Renal pelvis (tissue), 12 donors: ENCODE data around the gene CFH. TPM values are rescaled to one million over a fixed set of nuclear protein-coding genes. Genes with fewer than 3 reads are reported as not detected.
A peak's percentile ranks its signal among the peaks of the same experiment; 100 is the strongest.
"Not testable (repeated sequence)": the region's sequence is repeated elsewhere in the genome, so short reads cannot be mapped to it uniquely, and the experiment has no call there.

Source experiments
- DNase-seq: peaks from one replicate; pipeline ENCODE4 v3.0.0-alpha.2; 2013
- long read RNA-seq, 16 experiments: transcript quantifications; one replicate each; lab custom pipeline, GENCODE V29; 2026
- polyA plus RNA-seq, 3 donors: library from polyadenylated mRNA; unstranded; fragments of 120-200 nt; gene quantifications; one replicate each; pipeline ENCODE4 v1.2.1, GENCODE V29; 2013; ENCODE audit not compliant: insufficient read length in 3 of 3

The CFH gene
- polyA plus RNA-seq: 10 to 100 TPM; 20.4 to 30.7 (median 27.7) TPM
- long read RNA-seq, donor 1, full-length matches to known transcripts: 6 of 6 reads
- long read RNA-seq, donor 1, partial matches to known transcripts: 0 of 6 reads
- long read RNA-seq, donor 1, other reads (novel, unspliced or antisense): 0 of 6 reads
- long read RNA-seq, donor 2, partial matches to known transcripts: 0 of 1 reads
- long read RNA-seq, donor 2, other reads (novel, unspliced or antisense): 0 of 1 reads
- long read RNA-seq, donor 3, full-length matches to known transcripts: 8 of 14 reads
- long read RNA-seq, donor 3, partial matches to known transcripts: 6 of 14 reads
- long read RNA-seq, donor 3, other reads (novel, unspliced or antisense): 0 of 14 reads
- long read RNA-seq, donor 4, full-length matches to known transcripts: 4 of 10 reads
- long read RNA-seq, donor 4, partial matches to known transcripts: 6 of 10 reads
- long read RNA-seq, donor 4, other reads (novel, unspliced or antisense): 0 of 10 reads
- long read RNA-seq, donor 5, full-length matches to known transcripts: 5 of 5 reads
- long read RNA-seq, donor 5, partial matches to known transcripts: 0 of 5 reads
- long read RNA-seq, donor 5, other reads (novel, unspliced or antisense): 0 of 5 reads
- long read RNA-seq, donor 6, partial matches to known transcripts: 0 of 2 reads
- long read RNA-seq, donor 6, other reads (novel, unspliced or antisense): 0 of 2 reads
- long read RNA-seq, donor 7, full-length matches to known transcripts: 5 of 5 reads
- long read RNA-seq, donor 7, partial matches to known transcripts: 0 of 5 reads
- long read RNA-seq, donor 7, other reads (novel, unspliced or antisense): 0 of 5 reads
- long read RNA-seq, donor 8, full-length matches to known transcripts: 8 of 8 reads
- long read RNA-seq, donor 8, partial matches to known transcripts: 0 of 8 reads
- long read RNA-seq, donor 8, other reads (novel, unspliced or antisense): 0 of 8 reads
- long read RNA-seq, donor 9, full-length matches to known transcripts: 3 of 3 reads
- long read RNA-seq, donor 9, partial matches to known transcripts: 0 of 3 reads
- long read RNA-seq, donor 9, other reads (novel, unspliced or antisense): 0 of 3 reads
- long read RNA-seq, donor 10, partial matches to known transcripts: 0 of 2 reads
- long read RNA-seq, donor 10, other reads (novel, unspliced or antisense): 0 of 2 reads
- long read RNA-seq, donor 11, full-length matches to known transcripts: 3 of 3 reads
- long read RNA-seq, donor 11, partial matches to known transcripts: 0 of 3 reads
- long read RNA-seq, donor 11, other reads (novel, unspliced or antisense): 0 of 3 reads
- long read RNA-seq, donor 12, full-length matches to known transcripts: 4 of 4 reads
- long read RNA-seq, donor 12, partial matches to known transcripts: 0 of 4 reads
- long read RNA-seq, donor 12, other reads (novel, unspliced or antisense): 0 of 4 reads
- long read RNA-seq, donor 13, partial matches to known transcripts: 0 of 1 reads
- long read RNA-seq, donor 13, other reads (novel, unspliced or antisense): 0 of 1 reads
- long read RNA-seq, donor 14: 0 reads
- long read RNA-seq, donor 15, transcript CFH-206 (10 exons, 1,658 nt): major isoform, 5 of 5 reads
- long read RNA-seq, donor 15, partial matches to known transcripts: 0 of 5 reads
- long read RNA-seq, donor 15, other reads (novel, unspliced or antisense): 0 of 5 reads
- long read RNA-seq, donor 16, full-length matches to known transcripts: 3 of 3 reads
- long read RNA-seq, donor 16, partial matches to known transcripts: 0 of 3 reads
- long read RNA-seq, donor 16, other reads (novel, unspliced or antisense): 0 of 3 reads

DNA sequence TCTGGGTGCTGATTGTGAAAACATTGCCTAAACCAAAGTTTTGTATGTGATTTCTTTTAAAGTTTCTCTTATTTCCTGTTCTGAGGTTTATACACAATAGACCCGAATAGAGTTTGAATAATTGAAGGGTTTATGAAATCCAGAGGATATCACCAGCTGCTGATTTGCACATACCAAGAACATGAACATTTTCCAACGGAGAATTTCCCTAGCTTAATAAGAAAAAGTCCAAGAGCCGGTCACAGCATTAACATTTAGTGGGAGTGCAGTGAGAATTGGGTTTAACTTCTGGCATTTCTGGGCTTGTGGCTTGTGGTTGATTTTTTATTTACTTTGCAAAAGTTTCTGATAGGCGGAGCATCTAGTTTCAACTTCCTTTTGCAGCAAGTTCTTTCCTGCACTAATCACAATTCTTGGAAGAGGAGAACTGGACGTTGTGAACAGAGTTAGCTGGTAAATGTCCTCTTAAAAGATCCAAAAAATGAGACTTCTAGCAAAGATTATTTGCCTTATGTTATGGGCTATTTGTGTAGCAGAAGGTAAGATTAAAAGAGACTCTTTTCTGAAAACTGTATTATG, at the start of gene CFH:
Gene CFH (plus strand): TSS at position 407 of the 579 bp plus-strand sequence. CDS start 75 bp downstream, at position 482.
- DNase-seq: peak; percentile 23

DNA sequence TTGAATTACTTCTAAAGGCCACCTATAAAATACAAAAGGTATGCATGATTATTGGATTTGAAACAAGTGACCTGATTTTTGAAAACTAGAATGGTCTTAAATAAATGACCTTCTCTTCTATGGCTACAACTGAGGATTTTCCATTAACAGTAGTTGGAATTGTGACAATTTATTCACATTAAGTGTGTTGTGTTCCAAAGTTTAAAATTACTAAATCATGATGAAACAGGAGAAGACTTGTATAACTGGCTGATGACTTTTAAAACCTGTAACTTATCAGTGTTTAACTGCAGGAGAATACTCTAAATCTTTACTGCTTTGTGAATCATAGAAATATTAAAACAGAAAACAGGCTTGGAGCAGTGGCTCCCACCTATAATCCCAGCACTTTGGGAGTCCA, 48.2 kb upstream of the CFH start:
- no peak for DNase-seq

DNA sequence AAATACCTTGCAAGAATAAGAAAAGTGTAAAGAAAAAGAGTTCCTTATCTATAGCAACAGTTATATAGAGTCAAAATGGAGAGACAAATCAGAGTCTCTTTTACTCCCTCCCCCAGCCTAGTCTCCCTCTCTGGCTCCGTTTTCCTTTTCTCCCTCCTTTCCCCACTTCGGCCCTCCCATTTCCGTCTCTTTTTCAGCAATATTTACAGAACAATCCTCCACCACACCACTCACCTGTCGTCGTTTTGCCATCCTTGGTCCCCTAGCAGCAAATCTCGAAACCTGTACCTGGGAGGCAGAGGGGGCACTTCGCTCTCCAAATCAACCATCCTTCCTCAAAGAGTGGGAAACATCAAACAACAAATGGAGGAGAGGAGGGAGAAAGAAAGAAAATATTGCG, 43.9 kb upstream of the CFH start:
- no peak for DNase-seq

DNA sequence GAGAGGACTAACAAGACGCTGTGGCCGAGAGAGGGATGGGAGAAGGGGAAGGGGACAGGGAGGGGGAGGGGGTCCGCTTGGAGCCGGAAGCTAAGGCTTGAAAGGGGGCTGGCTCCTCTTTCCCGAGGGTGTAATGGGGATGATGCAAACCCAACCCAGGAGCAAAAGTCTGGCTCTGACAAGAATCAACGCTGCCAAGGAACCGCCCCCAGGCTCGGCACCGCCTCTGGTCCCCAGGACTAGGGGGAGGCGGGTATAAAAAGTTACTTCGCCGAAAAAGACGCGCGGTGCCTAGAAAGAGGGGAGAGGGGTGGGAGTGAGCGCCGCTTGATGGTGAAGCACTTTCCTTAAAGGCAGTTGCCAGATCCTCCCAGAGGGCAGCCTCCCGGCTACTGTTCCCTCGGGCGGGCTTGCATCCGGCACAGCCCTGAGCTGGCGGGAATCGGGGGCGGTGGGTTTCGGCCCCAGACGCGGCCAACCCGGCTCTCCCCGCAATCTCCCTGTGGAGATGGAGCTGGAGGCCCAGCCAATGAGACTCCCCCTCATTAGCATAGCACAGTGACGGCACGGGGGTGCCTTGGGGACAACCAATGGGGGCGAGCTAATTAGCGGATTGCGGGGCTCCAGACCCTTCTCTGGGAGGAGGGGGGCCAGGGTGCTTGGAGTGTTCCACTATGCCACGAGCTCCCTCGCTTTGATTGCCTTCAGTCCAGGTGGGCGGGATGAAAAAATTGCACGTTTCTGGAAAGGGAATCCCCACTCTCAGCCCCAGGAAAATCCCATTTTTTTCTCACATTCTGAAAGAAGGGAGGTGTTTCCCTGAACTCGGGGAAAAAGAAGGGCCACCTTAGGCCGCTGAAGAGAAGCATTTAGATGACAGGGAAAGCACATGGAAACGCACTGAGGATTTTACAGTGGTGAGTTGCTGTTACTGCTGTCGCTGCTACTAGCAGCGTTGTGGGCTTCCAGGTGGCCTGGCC, 43.2 kb upstream of the CFH start, which contains the start of gene KCNT2:
Gene KCNT2 (minus strand): TSS at position 51 of the 980 bp plus-strand sequence. CDS start 131 bp downstream, outside the sequence.
- peak; percentile 92 for DNase-seq

DNA sequence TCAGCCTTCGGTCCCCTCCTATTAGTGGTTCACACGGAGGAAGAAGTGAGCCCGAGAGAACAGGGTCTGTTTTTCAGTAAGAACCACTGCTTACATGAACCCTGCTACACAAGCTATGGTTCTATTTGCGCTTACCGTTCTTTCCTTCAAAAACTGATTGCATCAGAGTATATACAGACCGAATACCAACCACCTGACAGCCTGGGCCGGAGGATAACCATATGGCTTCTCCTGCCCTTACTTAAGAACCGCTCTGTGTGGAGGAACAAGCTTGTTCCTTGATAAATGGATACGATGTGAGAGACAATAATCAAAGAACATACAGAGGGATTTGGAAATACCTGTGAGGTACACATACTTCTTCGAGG, 42.5 kb upstream of the CFH start:
- no peak for DNase-seq

DNA sequence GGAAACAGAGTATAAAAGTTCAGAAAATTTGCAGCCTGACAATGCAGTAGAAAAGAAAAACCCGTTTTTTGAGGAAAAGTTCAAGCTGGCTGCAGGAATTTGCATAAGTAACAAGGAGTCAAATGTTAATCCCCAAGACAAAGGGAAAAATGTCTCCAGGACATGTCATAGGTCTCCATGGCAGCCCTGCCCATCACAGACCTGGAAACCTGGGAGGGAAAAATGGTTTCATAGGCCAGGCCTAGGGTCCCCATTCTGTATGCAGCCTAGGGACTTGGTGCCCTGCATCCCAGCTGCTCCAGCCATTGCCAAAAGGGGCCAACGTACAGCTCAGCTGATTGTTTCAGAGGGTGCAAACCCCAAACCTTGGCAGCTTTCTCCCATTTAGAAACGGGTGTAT, 40.0 kb upstream of the CFH start:
- no peak for DNase-seq

DNA sequence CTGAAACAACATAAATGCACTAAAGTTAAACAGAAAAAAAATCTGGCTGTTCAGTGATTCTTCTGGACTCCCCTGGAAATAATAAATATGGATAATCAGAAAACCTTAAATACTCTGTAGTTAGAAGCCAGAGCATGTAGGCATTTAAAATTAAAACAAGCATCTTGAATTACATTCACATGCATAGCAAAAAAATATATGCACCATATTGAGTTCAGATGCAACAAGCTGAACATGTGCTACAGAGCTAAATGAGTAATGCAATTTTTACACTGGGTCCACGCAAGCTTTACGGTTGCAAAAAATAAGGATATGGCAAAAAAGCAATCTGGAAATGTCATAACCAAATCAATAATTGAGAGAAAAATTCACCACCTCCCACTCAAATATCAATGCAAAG, 32.1 kb upstream of the CFH start:
- no peak for DNase-seq

DNA sequence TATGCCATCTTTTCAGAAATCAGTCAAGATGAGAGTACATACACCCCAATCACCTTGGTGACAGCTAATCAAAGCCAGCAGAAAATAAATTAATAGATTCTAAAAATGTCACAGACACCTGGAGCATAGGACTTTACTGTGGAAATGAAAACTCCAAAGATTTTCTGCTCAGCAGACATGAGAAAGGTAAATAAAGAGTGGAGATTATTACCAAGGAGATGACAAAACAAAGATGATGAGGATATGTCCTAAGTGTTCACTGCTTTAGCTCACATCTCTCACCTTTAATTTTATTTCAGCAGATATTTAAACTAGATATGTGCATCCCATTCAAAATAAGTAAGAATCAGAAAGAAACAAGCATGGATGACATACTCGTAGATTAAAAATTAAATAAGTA, 28.8 kb upstream of the CFH start:
- no peak for DNase-seq

DNA sequence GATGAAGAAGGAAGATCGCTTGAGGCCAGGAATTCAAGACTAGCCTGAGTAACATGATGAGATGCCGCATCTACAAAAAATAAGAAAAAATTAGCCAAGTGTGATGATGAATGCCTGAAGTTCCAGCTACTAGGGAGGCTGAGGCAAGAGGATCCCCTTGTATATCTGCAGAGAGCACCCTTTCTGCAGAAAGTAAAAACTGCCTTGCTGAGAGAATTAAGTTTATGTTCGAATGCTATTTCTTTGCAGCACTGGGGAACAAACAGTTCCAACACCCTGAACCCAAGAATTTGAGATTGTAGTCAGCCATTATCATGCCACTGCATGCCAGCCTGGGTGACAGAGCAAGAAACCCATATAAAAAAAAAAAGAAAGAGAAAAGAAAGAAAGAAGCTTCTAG, 23.0 kb upstream of the CFH start:
- no peak for DNase-seq

DNA sequence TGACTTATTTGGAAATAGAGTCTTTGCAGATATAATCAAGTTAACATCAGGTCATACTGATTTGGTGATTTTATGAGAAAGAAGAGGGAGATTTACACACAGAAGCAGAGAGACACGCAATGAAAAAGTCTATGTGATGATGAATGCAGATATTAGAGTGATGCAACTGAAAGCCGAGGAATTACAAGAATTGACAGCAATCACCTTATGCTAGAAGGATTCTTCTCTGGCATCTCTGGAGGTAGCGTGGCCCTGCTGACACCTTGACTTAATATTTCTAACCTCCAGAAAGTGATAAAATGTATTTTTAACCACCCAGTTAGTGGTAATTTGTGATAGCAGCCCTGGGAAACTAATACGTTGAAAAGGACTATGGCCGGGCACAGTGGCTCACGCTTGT, 14.2 kb upstream of the CFH start:
- no peak for DNase-seq

DNA sequence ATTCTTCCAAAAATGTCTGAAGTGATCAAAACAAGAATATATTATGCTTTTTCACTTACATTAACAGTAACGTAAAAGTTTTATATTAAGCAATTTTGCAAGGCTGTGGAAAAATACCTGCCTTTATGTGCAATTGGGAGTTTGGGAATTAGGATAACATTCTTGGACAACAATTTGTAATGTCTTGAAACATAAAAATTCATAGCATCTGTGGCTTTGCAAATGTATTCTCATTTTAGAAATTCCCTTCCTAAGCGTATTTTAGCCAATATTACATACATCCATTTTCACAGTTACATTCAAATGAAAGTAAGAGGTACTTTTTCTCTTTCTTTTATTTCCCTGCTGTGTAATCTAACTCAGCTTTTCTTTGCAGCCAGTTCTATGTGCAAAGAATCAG, 13.4 kb upstream of the CFH start:
- no peak for DNase-seq

DNA sequence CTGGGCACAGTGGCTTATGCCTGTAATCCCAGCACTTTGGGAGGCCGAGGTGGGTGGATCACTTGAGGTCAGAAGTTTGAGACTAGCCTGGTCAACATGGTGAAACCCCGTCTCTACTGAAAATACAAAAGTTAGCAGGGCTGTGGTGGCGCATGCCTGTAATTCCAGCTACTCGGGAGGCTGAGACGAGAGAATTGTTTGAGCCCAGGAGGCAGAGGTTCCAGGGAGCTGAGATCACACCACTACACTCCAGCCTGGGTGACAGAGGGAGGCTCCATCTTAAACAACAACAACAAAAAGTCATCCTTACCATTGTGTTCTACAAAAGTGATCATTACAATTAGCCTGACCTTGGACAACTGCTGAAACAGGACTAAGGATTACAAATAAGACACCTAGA, 12.6 kb upstream of the CFH start:
- not testable (repeated sequence) for DNase-seq

DNA sequence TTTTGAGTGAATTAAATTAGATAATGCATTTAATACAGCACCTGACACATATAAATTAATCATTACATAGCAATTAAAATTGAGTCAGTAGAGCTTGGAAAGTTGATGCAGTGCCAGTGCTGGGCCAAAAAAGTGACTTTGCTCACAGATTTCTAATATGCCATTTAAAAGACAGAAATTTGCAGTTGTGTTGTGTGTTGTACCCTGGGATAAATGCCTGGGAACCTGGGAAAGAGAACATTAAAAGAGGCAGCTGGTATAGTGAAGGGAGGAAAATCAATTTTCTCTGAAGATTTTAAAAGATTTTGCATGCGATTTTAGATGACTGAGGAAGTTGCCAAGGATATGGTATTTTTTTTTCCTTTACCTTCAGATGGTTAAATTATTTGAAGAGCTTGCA, 10.9 kb upstream of the CFH start:
- no peak for DNase-seq

DNA sequence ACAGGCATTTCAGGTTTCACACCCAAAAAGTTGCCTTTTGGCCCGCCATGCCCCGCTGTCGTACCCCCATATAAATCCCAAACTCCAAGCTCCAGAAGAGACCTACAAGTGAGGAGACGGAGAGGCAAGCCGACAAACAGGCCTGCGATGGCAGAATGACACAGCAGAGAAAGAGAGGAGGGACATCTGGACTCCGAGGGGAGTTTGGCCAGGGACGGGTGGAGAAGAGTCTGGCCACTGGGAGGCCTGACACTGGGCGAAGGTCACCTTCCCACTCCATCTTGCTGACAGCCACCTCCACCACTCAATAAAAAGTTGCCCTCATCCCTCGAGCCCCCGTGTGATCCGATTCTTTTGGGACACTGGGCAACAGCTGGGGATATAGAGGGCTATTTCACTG, 1.9 kb upstream of the CFH start:
- DNase-seq: no peak

DNA sequence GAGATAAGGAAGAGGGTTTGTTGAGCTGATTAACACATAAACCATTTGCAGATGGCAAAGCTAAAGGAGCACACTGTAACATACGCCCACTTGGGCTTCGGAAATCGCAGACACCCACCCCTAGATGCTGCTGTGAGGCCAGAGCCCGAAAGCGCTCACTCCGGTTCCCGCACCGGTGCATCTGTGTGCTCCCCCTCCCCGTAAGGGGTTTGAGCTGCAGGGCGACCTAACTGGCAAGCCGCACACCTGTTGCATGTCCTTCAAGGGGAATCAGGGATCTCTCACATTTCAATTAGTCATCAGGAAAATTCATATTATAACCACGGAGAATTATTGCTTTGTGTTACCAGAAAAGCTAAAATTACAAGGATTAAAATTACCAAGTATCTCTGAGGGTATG, 1.4 kb upstream of the CFH start:
- no peak for DNase-seq

DNA sequence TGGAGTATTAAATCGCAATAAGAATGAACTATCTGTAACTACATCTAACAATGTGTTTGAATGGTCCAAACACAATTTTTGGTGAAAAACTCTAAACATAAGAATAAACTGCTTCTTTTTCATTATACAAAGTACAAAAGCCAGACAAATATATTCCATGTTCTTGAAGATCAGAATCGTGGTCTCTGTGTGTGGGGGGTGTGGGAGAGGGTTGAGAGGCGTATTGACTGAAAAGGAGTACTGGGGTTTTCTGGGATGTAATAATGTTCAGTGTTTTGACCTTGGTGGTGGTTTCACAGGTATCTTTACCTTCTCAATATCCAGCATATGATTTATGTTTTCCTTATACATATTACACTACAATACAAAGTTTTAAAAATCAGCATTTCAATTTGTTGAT, 764 bp upstream of the CFH start:
- DNase-seq: no peak

DNA sequence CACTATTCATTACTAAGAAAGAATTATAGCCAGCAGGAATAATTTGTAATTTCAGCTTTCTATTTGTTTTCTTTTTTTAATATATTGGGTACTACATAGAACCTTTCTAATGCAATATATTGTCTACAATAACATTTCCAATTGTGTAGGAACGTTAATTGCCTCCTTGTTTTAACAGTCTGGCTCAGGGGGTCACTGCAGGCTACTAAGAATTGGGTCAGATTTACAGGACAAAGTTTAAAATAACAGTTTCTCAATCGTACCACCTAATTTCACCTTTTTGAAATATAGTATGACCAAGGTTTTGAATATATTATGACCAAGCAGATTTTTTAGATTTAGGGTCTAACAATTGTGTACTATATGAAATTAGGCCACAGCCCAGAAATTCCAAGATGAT, 2.4 kb downstream of the CFH start:
- DNase-seq: no peak

DNA sequence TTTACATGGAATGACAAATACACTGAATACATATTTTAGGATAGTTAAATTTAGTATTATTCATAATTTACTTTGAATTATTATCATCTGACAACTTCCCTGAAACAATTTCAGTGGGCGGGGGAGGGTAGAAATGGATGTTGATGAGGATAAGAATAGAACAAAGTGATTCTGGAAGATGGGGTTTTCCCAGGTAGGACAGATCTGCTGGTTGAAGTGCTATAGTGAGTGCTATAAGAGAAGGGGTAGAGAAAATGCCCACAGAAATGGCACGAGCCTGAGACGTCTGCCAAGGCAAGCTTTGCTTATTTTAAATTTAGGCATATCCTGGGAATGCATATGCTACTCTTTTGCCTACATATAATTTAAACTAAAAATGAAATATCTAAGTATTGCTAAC, 3.2 kb downstream of the CFH start:
- DNase-seq: no peak

DNA sequence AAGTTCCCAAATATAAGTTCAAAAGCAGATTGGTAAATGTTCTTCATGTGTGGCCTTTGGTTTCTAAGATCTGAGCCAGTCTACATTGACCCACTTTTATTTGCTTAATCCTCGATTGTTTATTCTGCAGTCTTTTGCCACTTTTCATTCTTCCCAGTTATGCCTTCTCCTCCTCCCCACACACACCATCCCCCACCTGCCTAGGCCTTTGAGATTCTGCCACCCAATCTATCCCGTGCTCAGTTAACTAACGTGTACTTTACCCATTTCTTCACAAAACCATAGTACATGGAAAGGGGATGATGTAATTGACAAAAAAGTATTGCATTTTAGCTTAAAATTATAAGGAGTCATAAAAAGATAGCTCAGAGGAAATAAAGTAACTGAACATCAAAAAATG, 3.7 kb downstream of the CFH start:
- DNase-seq: no peak
